Neural progenitor cell (in vitro differentiated cells): ENCODE data around the gene EIF3B.

Source experiments
- CTCF ChIP-seq: fragments of 200-600 bp; sonication (generic); IDR thresholded peaks from 2 replicates; pipeline ENCODE4 v1.5.1; 2017; ENCODE audit warnings: antibody characterized with exemption, mild to moderate bottlenecking
- EZH2 ChIP-seq: fragments of 200-600 bp; sonication (generic); IDR thresholded peaks from 2 replicates; pipeline ENCODE4 v1.6.1; 2017; ENCODE audit warnings: antibody characterized with exemption, mild to moderate bottlenecking, moderate library complexity

DNA sequence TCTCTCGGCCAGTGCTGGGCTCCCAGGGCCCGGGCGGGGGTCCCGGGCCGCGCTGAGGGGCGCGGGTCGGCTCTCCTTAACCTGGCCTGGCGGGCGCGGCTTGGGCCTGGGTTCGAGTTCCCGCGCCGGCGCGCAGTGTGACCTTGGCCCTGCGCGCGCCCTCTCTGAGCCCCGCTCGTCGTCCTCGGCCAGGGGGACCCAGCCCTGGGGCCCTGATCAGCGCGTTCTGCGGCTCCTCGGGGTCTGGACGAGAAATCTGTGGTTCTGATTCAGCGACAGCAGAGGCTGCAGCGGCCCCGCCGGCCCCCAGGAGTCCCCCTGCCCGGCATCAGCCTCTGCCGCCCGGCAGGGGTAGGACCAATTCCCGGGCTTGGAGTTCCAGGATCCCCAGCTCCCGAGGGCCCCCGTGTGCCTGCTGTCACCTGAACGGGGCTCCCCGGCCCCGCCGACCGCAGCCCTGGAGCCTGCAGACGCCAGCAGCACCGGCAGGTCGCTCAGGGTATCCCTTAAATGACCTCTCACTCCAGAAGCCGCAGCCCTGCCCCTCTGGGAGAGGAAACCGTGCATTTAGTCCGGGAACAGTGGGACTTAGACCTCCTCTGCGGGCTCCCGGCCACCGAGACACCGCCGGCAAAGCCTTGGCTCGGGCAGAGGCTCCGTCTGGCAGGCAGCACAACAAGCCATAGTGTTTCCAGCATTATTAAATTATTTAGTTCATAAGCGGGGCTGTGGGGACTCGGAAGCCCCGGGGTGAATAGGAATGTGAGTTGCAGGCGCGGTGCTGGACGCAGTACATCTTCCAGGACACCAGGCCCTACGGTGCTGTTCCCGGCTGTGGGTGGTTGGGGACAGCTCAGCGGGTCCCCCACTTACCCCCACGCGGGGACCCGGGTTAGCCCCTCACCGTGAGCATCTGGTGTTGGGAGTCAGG, 49.4 kb downstream of the EIF3B start:
- TF ChIP-seq CTCF (peak; percentile 35), EZH2 (no peak)
